ENCODE data around the gene TEAD1.

- TF ChIP-seq POLR2A (IDR thresholded peaks at IDR 0.05) (no peak), CTCF (IDR thresholded peaks at IDR 0.05) (no peak)
Observed at GRCh38 chr11:12639388-12639787, 34.8 kb upstream of the TEAD1 start.

Data from tibial nerve (tissue), 3 donors.